ENCODE data around the gene PRKRA. TPM values are rescaled to one million over a fixed set of nuclear protein-coding genes. Genes with fewer than 3 reads are reported as not detected.

Gene PRKRA
- polyA plus RNA-seq, 1 experiment: 30.4 TPM

DNA sequence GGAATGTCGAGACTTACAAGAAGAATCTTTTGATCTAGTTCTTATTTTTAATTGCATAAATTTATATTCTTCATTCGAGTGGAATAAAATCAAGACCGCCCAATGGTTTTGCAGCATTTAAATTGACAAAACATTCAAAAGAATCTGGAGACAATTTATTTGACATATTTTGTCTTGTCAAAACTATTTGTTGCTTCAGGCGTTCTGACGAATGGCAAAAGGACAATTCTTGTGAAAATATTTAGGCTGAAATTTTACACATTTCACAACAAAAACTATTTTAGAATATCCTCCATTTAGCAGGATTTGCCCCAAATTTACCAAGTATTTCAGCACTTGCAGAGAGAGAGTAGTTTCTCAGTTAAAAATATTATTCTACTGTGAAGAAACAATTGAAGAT, 41.7 kb downstream of the PRKRA start:
- H3K36me3 ChIP-seq (ENCODE audit: control insufficient read depth, insufficient read depth, low read length): no peaks in the 10 kb centered on the region

DNA sequence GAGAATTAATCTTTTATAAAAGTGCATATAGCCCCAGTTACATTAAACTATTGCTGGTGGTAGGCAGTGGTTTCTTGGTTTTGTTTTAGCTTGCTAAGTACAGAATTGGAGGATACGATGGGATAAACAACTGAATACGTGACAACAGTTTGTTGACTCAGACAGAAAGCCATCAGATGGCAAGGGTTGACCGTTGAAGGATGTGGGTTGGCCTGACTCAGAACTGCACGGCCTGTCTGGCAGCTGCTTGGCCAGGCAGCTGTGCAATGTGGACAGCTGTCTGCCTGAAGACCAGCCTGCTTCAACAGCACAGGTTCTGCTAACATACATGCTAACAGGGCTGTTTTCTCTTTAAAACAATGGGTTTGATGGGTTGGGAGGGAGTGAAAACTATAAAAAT, 46.6 kb downstream of the PRKRA start:
- Histone ChIP-seq H3K36me3 (ENCODE audit: control insufficient read depth, insufficient read depth, low read length) (no peaks in the 10 kb centered on the region), H3K4me3 (ENCODE audit: low read depth, low read length) (no peak overlapping the region), H3K27me3 (ENCODE audit: control insufficient read depth, insufficient read depth, low read length) (no peaks in the 10 kb centered on the region)
- TF ChIP-seq, protein P1, sequence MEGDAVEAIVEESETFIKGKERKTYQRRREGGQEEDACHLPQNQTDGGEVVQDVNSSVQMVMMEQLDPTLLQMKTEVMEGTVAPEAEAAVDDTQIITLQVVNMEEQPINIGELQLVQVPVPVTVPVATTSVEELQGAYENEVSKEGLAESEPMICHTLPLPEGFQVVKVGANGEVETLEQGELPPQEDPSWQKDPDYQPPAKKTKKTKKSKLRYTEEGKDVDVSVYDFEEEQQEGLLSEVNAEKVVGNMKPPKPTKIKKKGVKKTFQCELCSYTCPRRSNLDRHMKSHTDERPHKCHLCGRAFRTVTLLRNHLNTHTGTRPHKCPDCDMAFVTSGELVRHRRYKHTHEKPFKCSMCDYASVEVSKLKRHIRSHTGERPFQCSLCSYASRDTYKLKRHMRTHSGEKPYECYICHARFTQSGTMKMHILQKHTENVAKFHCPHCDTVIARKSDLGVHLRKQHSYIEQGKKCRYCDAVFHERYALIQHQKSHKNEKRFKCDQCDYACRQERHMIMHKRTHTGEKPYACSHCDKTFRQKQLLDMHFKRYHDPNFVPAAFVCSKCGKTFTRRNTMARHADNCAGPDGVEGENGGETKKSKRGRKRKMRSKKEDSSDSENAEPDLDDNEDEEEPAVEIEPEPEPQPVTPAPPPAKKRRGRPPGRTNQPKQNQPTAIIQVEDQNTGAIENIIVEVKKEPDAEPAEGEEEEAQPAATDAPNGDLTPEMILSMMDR (IDR thresholded peaks at IDR 0.05; ENCODE audit: insufficient read depth, low read depth, low read length): no peak
- POLR2A ChIA-PET: interaction anchor here (0.5 kb wide), 1 partner anchor 76 kb away, joined by 3 read pairs; no protein-coding TSS in a partner anchor
- CTCF ChIA-PET: interaction anchor here (1.9 to 14.4 kb wide), 3 partner anchors 10 to 293 kb away, joined by 8 to 175 read pairs (median 9); partner anchors contain the start of gene RBM45
- peak; percentile 55 for DNase-seq (ENCODE audit: low read depth)

More for the DNA sequence above, 41.7 kb downstream of the PRKRA start:
- POLR2A ChIA-PET: no interaction called here
- DNase-seq (ENCODE audit: low read depth): no peak
- Histone ChIP-seq H3K27me3 (ENCODE audit: control insufficient read depth, insufficient read depth, low read length) (no peaks in the 10 kb centered on the region), H3K4me3 (ENCODE audit: low read depth, low read length) (no peak overlapping the region)
- CTCF ChIA-PET: no interaction called here
- TF ChIP-seq, protein P1 (IDR thresholded peaks at IDR 0.05; ENCODE audit: insufficient read depth, low read depth, low read length): no peak

DNA sequence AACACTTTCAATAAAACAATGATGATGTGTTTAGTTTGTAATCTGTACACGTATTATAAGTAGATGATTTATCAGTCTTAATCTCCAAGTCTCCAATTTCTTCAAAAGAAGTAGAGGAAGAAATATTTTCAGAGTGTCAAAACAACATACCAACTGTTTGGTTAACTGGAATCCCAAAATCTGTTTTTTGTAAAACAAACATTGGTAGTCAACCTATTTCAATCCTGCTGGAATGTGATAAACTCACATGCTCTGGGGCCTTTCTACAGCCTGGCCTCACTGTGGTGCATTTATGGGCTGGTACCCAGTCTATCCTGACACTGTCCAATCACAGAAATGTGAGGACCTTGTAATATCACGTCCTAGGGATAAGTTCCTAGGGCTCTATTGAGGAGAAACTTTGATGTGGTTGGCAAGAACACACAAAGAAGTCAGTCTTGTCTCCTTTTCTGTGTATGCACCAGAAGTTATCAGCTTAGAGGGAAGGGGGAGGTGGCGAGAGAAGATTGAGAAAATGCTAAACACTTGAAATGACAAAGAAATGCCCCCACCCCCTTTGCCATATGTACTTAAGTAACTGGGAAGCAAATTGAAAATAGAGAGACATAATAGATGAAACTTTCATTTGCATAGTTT, 47.2 kb downstream of the PRKRA start:
- ChIA-PET CTCF (interaction anchor here (1.9 to 14.4 kb wide), 3 partner anchors 9 to 293 kb away, joined by 8 to 175 read pairs (median 9); partner anchors contain the start of gene RBM45), POLR2A (interaction anchor here (0.5 kb wide), 1 partner anchor 76 kb away, joined by 3 read pairs; no protein-coding TSS in a partner anchor)
- no peak for DNase-seq (ENCODE audit: low read depth)
- TF ChIP-seq, protein P1 (IDR thresholded peaks at IDR 0.05; ENCODE audit: insufficient read depth, low read depth, low read length): no peak
- no peaks in the 10 kb centered on the region for H3K27me3 ChIP-seq (ENCODE audit: control insufficient read depth, insufficient read depth, low read length)
- H3K4me3 ChIP-seq (ENCODE audit: low read depth, low read length): no peak overlapping the region
- no peaks in the 10 kb centered on the region for H3K36me3 ChIP-seq (ENCODE audit: control insufficient read depth, insufficient read depth, low read length)

DNA sequence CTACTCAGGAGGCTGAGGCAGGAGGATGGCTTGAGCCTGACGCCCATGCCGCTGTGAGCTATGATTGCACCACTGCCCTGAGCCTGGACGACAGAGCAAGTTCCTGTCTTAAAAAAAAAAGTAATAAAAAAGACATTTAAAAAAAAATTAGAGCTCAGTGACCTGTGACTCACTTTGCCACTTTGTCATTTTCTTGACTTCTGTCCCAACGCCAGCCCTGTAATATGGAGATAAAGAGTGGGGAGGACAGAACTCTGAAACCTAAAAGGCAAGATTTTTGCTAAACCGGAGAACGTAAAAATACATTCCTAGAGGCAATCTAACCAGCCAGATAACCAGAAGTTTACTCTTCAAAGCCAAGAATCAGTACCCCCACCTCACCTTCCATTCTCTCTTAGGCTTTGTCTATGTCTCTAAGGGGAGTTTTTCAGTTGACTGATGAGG, 49.0 kb downstream of the PRKRA start:
- ChIA-PET CTCF (interaction anchor here (0.6 to 14.4 kb wide), 2 partner anchors 14 to 97 kb away, joined by 3 to 175 read pairs; no protein-coding TSS in a partner anchor), POLR2A (no interaction called here)
- TF ChIP-seq, protein P1 (IDR thresholded peaks at IDR 0.05; ENCODE audit: insufficient read depth, low read depth, low read length): no peak
- no peaks in the 10 kb centered on the region for H3K36me3 ChIP-seq (ENCODE audit: control insufficient read depth, insufficient read depth, low read length)
- no peak for DNase-seq (ENCODE audit: low read depth)
- no peak overlapping the region for H3K4me3 ChIP-seq (ENCODE audit: low read depth, low read length)
- H3K27me3 ChIP-seq (ENCODE audit: control insufficient read depth, insufficient read depth, low read length): no peaks in the 10 kb centered on the region

DNA sequence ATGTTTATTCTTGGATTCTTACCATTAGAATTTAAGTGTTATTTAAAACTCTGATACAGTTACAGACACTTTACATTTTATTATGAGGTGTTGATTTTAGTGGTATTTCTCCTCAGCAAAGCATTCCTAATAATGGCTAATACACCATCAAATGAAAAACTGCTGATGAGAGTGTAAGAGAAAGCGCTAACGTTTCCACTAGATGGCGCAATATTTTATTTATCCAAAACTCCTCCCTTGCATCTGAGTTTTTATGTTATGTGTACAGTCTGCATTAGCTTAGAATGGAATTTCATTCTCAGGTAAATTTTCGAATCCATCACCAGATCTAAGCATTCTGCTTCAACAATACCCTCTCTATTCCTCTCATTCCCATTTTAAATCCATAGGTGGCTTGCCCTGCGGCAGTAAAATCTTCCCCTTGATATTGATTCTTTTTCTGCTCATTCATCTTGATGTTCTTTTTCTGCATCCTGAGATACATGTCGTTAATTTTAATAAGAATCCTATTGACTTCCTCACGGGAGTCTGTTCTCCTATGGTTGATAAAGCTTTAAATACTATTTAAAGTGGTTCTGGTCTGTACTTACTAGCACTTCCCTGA, 53.9 kb downstream of the PRKRA start:
- DNase-seq (ENCODE audit: low read depth): no peak
- no peaks in the 10 kb centered on the region for H3K27me3 ChIP-seq (ENCODE audit: control insufficient read depth, insufficient read depth, low read length)
- CTCF ChIA-PET: interaction anchor here (0.6 to 14.4 kb wide), 11 partner anchors 8 to 404 kb away, joined by 3 to 175 read pairs (median 3); no protein-coding TSS in a partner anchor
- no peaks in the 10 kb centered on the region for H3K36me3 ChIP-seq (ENCODE audit: control insufficient read depth, insufficient read depth, low read length)
- TF ChIP-seq, protein P1 (IDR thresholded peaks at IDR 0.05; ENCODE audit: insufficient read depth, low read depth, low read length): peak; percentile 68
- no peak overlapping the region for H3K4me3 ChIP-seq (ENCODE audit: low read depth, low read length)
- POLR2A ChIA-PET: no interaction called here
